CD4-positive, alpha-beta T cell (primary cell): ENCODE measurements around the gene EPS15. TPM values are rescaled to one million over a fixed set of nuclear protein-coding genes. Genes with fewer than 3 reads are reported as not detected.

ENCODE experiments used
- ATAC-seq: fragments of 200-7000 bp; cut with Tn5 transposase; one replicate; pipeline ENCODE4 v1.10.0; 2022; ENCODE audit warnings: mild to moderate bottlenecking; ENCODE audit not compliant: poor library complexity
- CTCF ChIA-PET: fragments of 350-600 bp; sonication (Branson Sonifier 250); formaldehyde crosslinking; loops from one replicate; lab custom pipeline; 2021; ENCODE audit warnings: antibody characterized with exemption, inconsistent platforms; lab: Charles Lee
- POLR2A ChIA-PET: fragments of 350-600 bp; sonication (Branson Sonifier 250); formaldehyde crosslinking; loops from one replicate; lab custom pipeline; 2021; ENCODE audit warnings: antibody characterized with exemption, inconsistent platforms; lab: Charles Lee
- DNase-seq, 14 experiments: peaks; one replicate each; pipeline ENCODE4 v3.0.0-alpha.2; 2013 to 2020; ENCODE audit warnings: mixed read lengths in 2 of 14
- H3K27ac ChIP-seq, 2 donors: one replicate each; pipeline versions ENCODE4 v1.5.1 to v1.7.0; 2013; ENCODE audit warnings: low read length in 2 of 2, low read depth in 1 of 2, mild to moderate bottlenecking in 1 of 2
- H3K27me3 ChIP-seq, 2 experiments: 1 replicate in 1 of 2; 2 replicates in 1 of 2; pipeline versions ENCODE4 v1.6.1 to v1.7.0; 2013; ENCODE audit warnings: low read length in 2 of 2, control low read depth in 1 of 2, mild to moderate bottlenecking in 1 of 2, moderate library complexity in 1 of 2; ENCODE audit not compliant: insufficient read depth in 2 of 2, control insufficient read depth in 1 of 2
- H3K36me3 ChIP-seq: one replicate; pipeline ENCODE4 v1.6.1; 2013; ENCODE audit warnings: low read length, control low read depth; ENCODE audit not compliant: insufficient read depth
- H3K4me1 ChIP-seq: one replicate; pipeline ENCODE4 v1.6.1; 2013; ENCODE audit warnings: low read length, control low read depth; ENCODE audit not compliant: insufficient read depth
- H3K4me3 ChIP-seq: one replicate; pipeline ENCODE4 v1.5.1; 2013; ENCODE audit warnings: mild to moderate bottlenecking, low read length, moderate library complexity
- H3K9me3 ChIP-seq, 2 experiments: 1 replicate in 1 of 2; 2 replicates in 1 of 2; pipeline versions ENCODE4 v1.6.1 to v1.7.0; 2013; ENCODE audit warnings: low read length in 2 of 2, mild to moderate bottlenecking in 2 of 2, control low read depth in 1 of 2, moderate library complexity in 1 of 2; ENCODE audit not compliant: control insufficient read depth in 1 of 2, insufficient read depth in 1 of 2
- H3K27ac Mint-ChIP-seq: one replicate; pipeline ENCODE4 v1.8.0; 2020; ENCODE audit warnings: mixed read lengths
- H3K27me3 Mint-ChIP-seq: one replicate; pipeline ENCODE4 v1.8.0; 2021; ENCODE audit warnings: mixed read lengths
- H3K36me3 Mint-ChIP-seq: one replicate; pipeline ENCODE4 v1.8.0; 2021; ENCODE audit warnings: low read depth, mixed read lengths
- H3K4me1 Mint-ChIP-seq: one replicate; pipeline ENCODE4 v1.8.0; 2021; ENCODE audit warnings: low read depth, mixed read lengths
- H3K4me3 Mint-ChIP-seq: one replicate; pipeline ENCODE4 v1.8.0; 2020; ENCODE audit warnings: mild to moderate bottlenecking, mixed read lengths
- H3K9me3 Mint-ChIP-seq: one replicate; pipeline ENCODE4 v1.8.0; 2020; ENCODE audit warnings: mixed read lengths
- intact Hi-C, 2 experiments: fragments of 100-400 bp; cut with DNase I in 1 of 2; cut with micrococcal nuclease in 1 of 2; formaldehyde crosslinking; loops; one replicate each; pipeline versions ENCODE4 v1.15.1 to v1.9.0; 2023 to 2025; cut with DNase I, micrococcal nuclease
- total RNA-seq, 174 experiments: library from RNA in 2 of 174; stranded (reverse) in 2 of 174; gene quantifications; one replicate each; pipeline ENCODE4 v1.2.3 and lab custom pipeline; 2021 to 2026
- TF ChIP-seq, protein P1 (sequence below): fragments of 200-600 bp; IDR thresholded peaks from one replicate; pipeline ENCODE4 v1.8.0; 2022; ENCODE audit warnings: antibody characterized with exemption, mild to moderate bottlenecking

Gene EPS15
- total RNA-seq, 2 experiments from 2014 or later, result 44.5 to 47.9 TPM

DNA sequence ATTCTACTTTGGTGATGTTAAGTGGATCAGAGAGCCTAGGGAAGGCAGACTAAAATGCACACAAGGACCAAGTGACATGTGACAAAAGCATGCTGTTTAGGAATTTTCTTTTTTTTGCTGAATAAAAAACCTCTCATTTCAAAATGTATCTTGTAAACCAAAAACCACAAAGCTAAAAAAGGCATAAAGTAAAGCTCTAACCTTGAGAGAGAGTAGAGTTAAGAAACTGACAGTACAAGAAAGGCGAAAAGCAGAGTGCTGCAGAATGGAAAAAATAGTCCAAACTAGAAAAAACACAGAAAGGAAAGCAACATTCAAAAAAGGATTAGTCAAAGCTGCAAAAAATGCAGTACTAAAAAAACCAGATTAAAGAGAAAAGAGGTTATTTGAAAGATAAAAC is 76.5 kb downstream of the EPS15 start:
- no peaks in the 10 kb centered on the region for H3K4me1 ChIP-seq
- Mint-ChIP-seq H3K36me3 (peaks cover 89% of the 10 kb centered on the region), H3K4me3 (no peak overlapping the region), H3K9me3 (no peaks in the 10 kb centered on the region), H3K4me1 (peaks cover 19% of the 10 kb centered on the region), H3K27me3 (no peaks in the 10 kb centered on the region), H3K27ac (no peak overlapping the region)
- H3K27me3 ChIP-seq, result no peaks in the 10 kb centered on the region
- POLR2A ChIA-PET, result interaction anchor here (1.2 kb wide), 1 partner anchor 9 kb away, joined by 3 read pairs; no protein-coding TSS in a partner anchor
- CTCF ChIA-PET, result no interaction called here
- H3K36me3 ChIP-seq, result peaks cover 55% of the 10 kb centered on the region
- H3K4me3 ChIP-seq, result no peak overlapping the region
- DNase-seq (peak in 1 of 14 experiments; percentile 5), ATAC-seq (no peak)
- intact Hi-C loops, result no loop called here
- no peaks in the 10 kb centered on the region for H3K9me3 ChIP-seq
- TF ChIP-seq, protein P1, sequence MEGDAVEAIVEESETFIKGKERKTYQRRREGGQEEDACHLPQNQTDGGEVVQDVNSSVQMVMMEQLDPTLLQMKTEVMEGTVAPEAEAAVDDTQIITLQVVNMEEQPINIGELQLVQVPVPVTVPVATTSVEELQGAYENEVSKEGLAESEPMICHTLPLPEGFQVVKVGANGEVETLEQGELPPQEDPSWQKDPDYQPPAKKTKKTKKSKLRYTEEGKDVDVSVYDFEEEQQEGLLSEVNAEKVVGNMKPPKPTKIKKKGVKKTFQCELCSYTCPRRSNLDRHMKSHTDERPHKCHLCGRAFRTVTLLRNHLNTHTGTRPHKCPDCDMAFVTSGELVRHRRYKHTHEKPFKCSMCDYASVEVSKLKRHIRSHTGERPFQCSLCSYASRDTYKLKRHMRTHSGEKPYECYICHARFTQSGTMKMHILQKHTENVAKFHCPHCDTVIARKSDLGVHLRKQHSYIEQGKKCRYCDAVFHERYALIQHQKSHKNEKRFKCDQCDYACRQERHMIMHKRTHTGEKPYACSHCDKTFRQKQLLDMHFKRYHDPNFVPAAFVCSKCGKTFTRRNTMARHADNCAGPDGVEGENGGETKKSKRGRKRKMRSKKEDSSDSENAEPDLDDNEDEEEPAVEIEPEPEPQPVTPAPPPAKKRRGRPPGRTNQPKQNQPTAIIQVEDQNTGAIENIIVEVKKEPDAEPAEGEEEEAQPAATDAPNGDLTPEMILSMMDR, result no peak
- H3K27ac ChIP-seq, result no peak overlapping the region

DNA sequence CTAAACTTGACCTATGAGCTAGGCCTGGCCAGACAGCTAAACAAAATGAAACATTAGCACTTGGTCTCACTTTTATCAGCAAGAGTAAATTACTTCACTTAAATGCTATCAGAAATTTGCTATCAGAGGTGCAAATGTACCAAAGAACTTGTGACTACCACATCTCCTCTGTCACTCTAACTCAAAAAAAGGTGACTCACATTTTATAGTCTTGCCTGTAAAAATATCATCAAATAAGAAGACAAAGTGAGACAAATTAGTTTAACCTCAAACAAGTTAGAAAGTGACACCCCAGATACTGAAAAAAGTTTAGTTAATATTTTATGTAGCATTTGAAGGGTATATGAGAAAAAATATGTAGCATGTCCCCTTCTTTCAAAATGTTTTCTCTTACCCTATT is 76.9 kb downstream of the EPS15 start:
- Histone ChIP-seq H3K27ac (no peak overlapping the region), H3K27me3 (no peaks in the 10 kb centered on the region), H3K36me3 (peaks cover 54% of the 10 kb centered on the region), H3K4me3 (no peak overlapping the region), H3K9me3 (no peaks in the 10 kb centered on the region), H3K4me1 (no peaks in the 10 kb centered on the region)
- Mint-ChIP-seq H3K36me3 (peaks cover 84% of the 10 kb centered on the region), H3K4me3 (no peak overlapping the region), H3K9me3 (no peaks in the 10 kb centered on the region), H3K27ac (no peak overlapping the region), H3K4me1 (peaks cover 19% of the 10 kb centered on the region), H3K27me3 (no peaks in the 10 kb centered on the region)
- ChIA-PET POLR2A (no interaction called here), CTCF (no interaction called here)
- no peak for ATAC-seq
- TF ChIP-seq, protein P1, result no peak
- intact Hi-C loops, result no loop called here
- DNase-seq, result peak in 1 of 14 experiments; percentile 43

DNA sequence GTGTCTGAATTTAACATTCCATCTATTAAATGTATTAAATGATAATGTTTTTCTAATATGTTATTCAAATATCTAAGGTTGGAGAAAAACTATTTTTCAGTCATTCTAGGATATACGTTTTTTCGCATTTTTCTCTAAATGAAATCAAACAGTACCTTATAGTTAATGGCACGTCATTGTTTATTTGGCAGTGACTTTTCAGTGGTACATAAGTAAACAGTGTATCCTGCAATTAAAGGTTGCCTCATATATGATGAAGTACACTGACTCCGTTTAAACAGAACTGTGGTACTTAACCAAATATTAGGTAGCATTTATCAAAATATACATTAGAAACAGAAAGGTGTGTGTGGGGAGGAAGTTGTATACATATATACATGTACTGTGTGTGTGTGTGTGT is 79.2 kb downstream of the EPS15 start:
- intact Hi-C loops, result loop anchor here (10.0 kb wide), 2 partner anchors 95 to 325 kb away; no protein-coding TSS in a partner anchor
- Histone ChIP-seq H3K9me3 (no peaks in the 10 kb centered on the region), H3K36me3 (peaks cover 57% of the 10 kb centered on the region), H3K27me3 (no peaks in the 10 kb centered on the region), H3K4me3 (no peak overlapping the region), H3K27ac (no peak overlapping the region), H3K4me1 (peaks cover 5% of the 10 kb centered on the region)
- DNase-seq (no peak), ATAC-seq (no peak)
- H3K9me3 Mint-ChIP-seq, result no peaks in the 10 kb centered on the region
- H3K27ac Mint-ChIP-seq, result no peak overlapping the region
- CTCF ChIA-PET, result no interaction called here
- TF ChIP-seq, protein P1, result no peak
- POLR2A ChIA-PET, result no interaction called here
- H3K36me3 Mint-ChIP-seq, result peaks cover 84% of the 10 kb centered on the region
- peaks cover 31% of the 10 kb centered on the region for H3K4me1 Mint-ChIP-seq
- no peak overlapping the region for H3K4me3 Mint-ChIP-seq
- H3K27me3 Mint-ChIP-seq, result no peaks in the 10 kb centered on the region
